Activated B cell treated with CpG ODN at 0.5 μM for 24 hours (primary cell): Measurements from ENCODE around the gene CCDC171. TPM values are rescaled to one million over a fixed set of nuclear protein-coding genes. Genes with fewer than 3 reads are reported as not detected.

Source experiments
- ATAC-seq: fragments of 200-7000 bp; cut with Tn5 transposase; one replicate; pipeline ENCODE4 v1.10.0; 2021; ENCODE audit warnings: low read depth, mild to moderate bottlenecking, moderate library complexity
- CTCF ChIA-PET: fragments of 350-600 bp; sonication (Branson Sonifier 250); formaldehyde crosslinking; loops from one replicate; lab custom pipeline; 2021; ENCODE audit warnings: antibody characterized with exemption; lab: Charles Lee
- POLR2A ChIA-PET: fragments of 350-600 bp; sonication (Branson Sonifier 250); formaldehyde crosslinking; loops from one replicate; lab custom pipeline; 2021; ENCODE audit warnings: antibody characterized with exemption; lab: Charles Lee
- DNase-seq: peaks from one replicate; pipeline ENCODE4 v3.0.0; 2022
- H3K27ac Mint-ChIP-seq: one replicate; pipeline ENCODE4 v1.8.0; 2020; ENCODE audit warnings: mixed read lengths
- H3K27me3 Mint-ChIP-seq: one replicate; pipeline ENCODE4 v1.8.0; 2021; ENCODE audit warnings: mixed read lengths
- H3K36me3 Mint-ChIP-seq: one replicate; pipeline ENCODE4 v1.8.0; 2021; ENCODE audit warnings: low read depth, mixed read lengths
- H3K4me1 Mint-ChIP-seq: one replicate; pipeline ENCODE4 v1.8.0; 2021; ENCODE audit warnings: mixed read lengths
- H3K4me3 Mint-ChIP-seq: one replicate; pipeline ENCODE4 v1.8.0; 2020; ENCODE audit warnings: mild to moderate bottlenecking, mixed read lengths
- H3K9me3 Mint-ChIP-seq: one replicate; pipeline ENCODE4 v1.8.0; 2020; ENCODE audit warnings: mixed read lengths
- CTCF ChIP-seq: fragments of 200-600 bp; IDR thresholded peaks from one replicate; pipeline ENCODE4 v1.8.0; 2022; ENCODE audit warnings: antibody characterized with exemption, mild to moderate bottlenecking
- intact Hi-C: fragments of 100-400 bp; cut with micrococcal nuclease; formaldehyde crosslinking; loops from one replicate; pipeline ENCODE4 v1.15.1; 2024
- total RNA-seq: library from RNA; stranded (reverse); gene quantifications from 2 replicates; pipeline ENCODE4 v1.2.3, GENCODE V29; 2022

The CCDC171 gene
- total RNA-seq, 1 donor from 2014 or later: 3.6 TPM

GRCh38 chr9:16013366-16013765 lies 460.5 kb downstream of the CCDC171 start:
- no peaks in the 10 kb centered on the region for H3K27me3 Mint-ChIP-seq
- ChIA-PET POLR2A (no interaction called here), CTCF (no interaction called here)
- DNase-seq (no peak), ATAC-seq (no peak)
- intact Hi-C loops: no loop called here
- no peak overlapping the region for H3K4me3 Mint-ChIP-seq
- no peaks in the 10 kb centered on the region for H3K36me3 Mint-ChIP-seq
- H3K9me3 Mint-ChIP-seq: peaks cover 8% of the 10 kb centered on the region
- no peaks in the 10 kb centered on the region for H3K4me1 Mint-ChIP-seq
- TF ChIP-seq CTCF: no peak
- no peak overlapping the region for H3K27ac Mint-ChIP-seq

GRCh38 chr9:16013826-16014225 lies 461.0 kb downstream of the CCDC171 start:
- no peaks in the 10 kb centered on the region for H3K36me3 Mint-ChIP-seq
- peaks cover 8% of the 10 kb centered on the region for H3K9me3 Mint-ChIP-seq
- CTCF ChIA-PET: no interaction called here
- TF ChIP-seq CTCF: no peak
- no peak for DNase-seq
- H3K27me3 Mint-ChIP-seq: no peaks in the 10 kb centered on the region
- no peak overlapping the region for H3K4me3 Mint-ChIP-seq
- no peak for ATAC-seq
- H3K4me1 Mint-ChIP-seq: no peaks in the 10 kb centered on the region
- intact Hi-C loops: no loop called here
- POLR2A ChIA-PET: no interaction called here
- no peak overlapping the region for H3K27ac Mint-ChIP-seq

GRCh38 chr9:16022228-16022627 lies 469.4 kb downstream of the CCDC171 start:
- ChIA-PET CTCF (no interaction called here), POLR2A (no interaction called here)
- intact Hi-C loops: no loop called here
- Mint-ChIP-seq H3K4me3 (no peak overlapping the region), H3K27ac (no peak overlapping the region), H3K27me3 (no peaks in the 10 kb centered on the region), H3K9me3 (peaks cover 3% of the 10 kb centered on the region), H3K36me3 (no peaks in the 10 kb centered on the region), H3K4me1 (no peaks in the 10 kb centered on the region)
- TF ChIP-seq CTCF: no peak
- ATAC-seq (no peak), DNase-seq (no peak)

- Mint-ChIP-seq H3K4me3 (no peak overlapping the region), H3K27ac (no peak overlapping the region), H3K4me1 (no peaks in the 10 kb centered on the region), H3K36me3 (no peaks in the 10 kb centered on the region), H3K27me3 (no peaks in the 10 kb centered on the region), H3K9me3 (no peaks in the 10 kb centered on the region)
- no peak for DNase-seq
- ATAC-seq: no peak
- POLR2A ChIA-PET: no interaction called here
- intact Hi-C loops: no loop called here
- CTCF ChIA-PET: no interaction called here
- TF ChIP-seq CTCF: no peak
These were observed 470.6 kb downstream of the CCDC171 start for GRCh38 chr9:16023446-16023845.

Other genes starting within 250 kb of the CCDC171 start
- gene TTC39B, start 245.8 kb upstream of the CCDC171 start, total RNA-seq: 3.2 and 6.6 TPM in 2 replicates
- gene SNAPC3, start 130.2 kb upstream of the CCDC171 start, total RNA-seq: 36.4 and 37.6 TPM in 2 replicates
- 56.8 and 57.2 TPM in 2 replicates for gene PSIP1, start 42.1 kb upstream of the CCDC171 start, total RNA-seq